Esophagus mucosa (tissue), 1 donor: ENCODE results near the gene PIK3CD. TPM values are rescaled to one million over a fixed set of nuclear protein-coding genes. Genes with fewer than 3 reads are reported as not detected.
"Not testable (repeated sequence)": the region's sequence is repeated elsewhere in the genome, so short reads cannot be mapped to it uniquely, and the experiment has no call there.

Experiments used
- ATAC-seq: fragments of 200-7000 bp; cut with Tn5 transposase; one replicate; pipeline ENCODE4 v1.9.1; 2020
- total RNA-seq: library from RNA; stranded (reverse); gene quantifications from one replicate; pipeline ENCODE4 v1.2.4, GENCODE V29; 2023
- donor health status: DM: yes; HTN: yes; CAD: no.

PIK3CD gene
- total RNA-seq, 1 donor from 2014 or later = 6.2 TPM

DNA sequence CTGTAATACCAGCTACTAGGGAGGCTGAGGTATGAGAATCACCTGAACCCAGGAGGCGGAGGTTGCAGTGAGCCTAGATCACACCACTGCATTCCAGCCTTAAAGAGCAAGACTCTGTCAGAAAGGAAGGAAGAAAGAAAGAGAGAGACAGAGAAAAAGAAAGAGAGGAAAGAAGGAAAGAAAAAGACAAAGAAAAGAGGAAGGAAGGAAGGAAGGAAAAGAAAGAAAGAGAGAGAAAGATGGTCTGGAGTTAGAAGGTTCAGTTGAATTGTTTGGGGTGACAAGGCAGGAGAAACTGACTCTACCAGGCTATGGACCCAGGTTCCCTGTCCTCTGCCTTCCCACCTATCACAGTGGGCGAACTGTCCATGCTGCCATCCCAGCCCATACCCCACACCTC lies 27.4 kb upstream of the PIK3CD start:
- ATAC-seq = no peak

DNA sequence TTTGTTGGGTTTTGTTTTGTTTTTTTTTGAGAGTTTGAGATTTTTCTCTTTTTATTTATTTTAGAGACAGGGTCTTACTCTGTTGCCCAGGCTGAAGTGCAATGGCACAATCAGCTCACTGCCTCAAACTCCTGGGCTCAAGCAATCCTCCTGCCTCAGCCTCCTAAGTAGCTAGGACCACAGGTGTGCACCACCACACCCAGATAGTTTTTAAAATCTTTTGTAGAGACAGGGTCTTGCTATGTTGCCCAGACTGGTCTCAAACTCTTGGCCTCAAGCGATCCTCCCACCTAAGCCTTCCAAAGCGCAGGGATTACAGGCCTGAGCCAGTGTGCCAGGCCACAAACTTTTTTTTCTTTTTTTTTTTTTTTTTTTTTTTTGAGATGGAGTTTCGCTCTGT lies 26.5 kb upstream of the PIK3CD start:
- ATAC-seq = not testable (repeated sequence)

GRCh38 chr1:9626201-9626608 lies 25.3 kb upstream of the PIK3CD start:
- ATAC-seq = peak; percentile 2

- ATAC-seq = peak; percentile 9
Measured at GRCh38 chr1:9628541-9629444, 22.7 kb upstream of the PIK3CD start.

GRCh38 chr1:9629445-9630201 lies 21.9 kb upstream of the PIK3CD start:
- peak; percentile 23 for ATAC-seq

DNA sequence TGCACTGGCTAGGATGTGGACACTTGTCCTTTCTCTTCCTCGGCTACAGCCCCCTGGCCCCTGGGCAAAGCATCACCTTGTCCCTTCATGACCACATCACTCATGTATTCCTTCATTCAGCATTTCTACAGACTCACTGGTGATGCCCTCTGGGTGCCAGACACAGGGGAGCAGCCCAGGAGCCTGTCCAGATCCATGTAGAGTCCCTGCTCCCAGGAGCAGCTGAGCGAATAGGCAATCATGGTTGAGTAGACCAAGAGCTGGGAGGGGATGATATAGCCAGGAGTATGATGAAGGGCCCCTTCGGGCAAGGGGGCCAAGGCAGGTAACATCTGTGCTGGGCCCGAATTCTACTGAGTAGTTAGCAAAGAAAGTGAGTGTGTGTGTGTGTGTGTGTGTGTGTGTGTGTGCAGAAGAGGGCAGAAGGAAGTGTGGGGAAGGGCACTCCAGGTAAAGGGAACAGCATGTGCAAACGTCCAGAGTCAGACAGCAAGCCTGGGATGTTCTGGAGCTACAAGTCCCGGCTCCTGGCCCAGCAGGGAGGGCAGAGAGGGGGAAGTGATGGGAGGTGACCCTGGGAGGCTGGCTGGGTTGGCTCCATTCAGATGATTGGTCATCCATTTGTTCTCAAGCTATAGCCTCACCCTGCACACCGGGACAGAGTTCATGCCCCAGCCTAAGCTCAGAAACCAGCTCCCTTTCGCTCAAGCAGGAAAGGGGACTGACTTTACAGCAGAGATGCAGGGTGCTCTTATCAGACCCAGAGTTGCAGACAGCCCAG lies 21.0 kb upstream of the PIK3CD start:
- ATAC-seq = no peak

GRCh38 chr1:9631613-9632012 lies 19.9 kb upstream of the PIK3CD start:
- ATAC-seq = no peak

DNA sequence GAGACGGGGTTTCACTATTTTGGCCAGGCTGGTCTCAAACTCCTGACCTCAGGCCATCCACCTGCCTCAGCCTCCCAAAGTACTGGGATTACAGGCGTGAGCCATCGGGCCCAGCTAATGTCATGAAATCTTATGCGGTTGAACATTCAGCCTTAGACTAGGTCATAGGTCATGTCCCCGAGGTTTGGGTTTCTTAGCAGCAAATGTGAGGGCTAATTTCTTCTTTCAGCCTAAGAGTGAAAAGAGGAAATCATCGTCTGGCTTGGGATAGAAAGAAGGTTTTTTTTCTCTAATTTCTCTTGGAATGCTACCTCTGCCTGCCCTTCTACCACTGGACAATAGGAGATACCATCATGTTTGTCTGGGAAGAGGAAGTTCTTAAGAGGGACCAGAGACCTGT lies 18.0 kb upstream of the PIK3CD start:
- no peak for ATAC-seq

GRCh38 chr1:9634582-9634981 lies 16.9 kb upstream of the PIK3CD start:
- ATAC-seq = no peak

DNA sequence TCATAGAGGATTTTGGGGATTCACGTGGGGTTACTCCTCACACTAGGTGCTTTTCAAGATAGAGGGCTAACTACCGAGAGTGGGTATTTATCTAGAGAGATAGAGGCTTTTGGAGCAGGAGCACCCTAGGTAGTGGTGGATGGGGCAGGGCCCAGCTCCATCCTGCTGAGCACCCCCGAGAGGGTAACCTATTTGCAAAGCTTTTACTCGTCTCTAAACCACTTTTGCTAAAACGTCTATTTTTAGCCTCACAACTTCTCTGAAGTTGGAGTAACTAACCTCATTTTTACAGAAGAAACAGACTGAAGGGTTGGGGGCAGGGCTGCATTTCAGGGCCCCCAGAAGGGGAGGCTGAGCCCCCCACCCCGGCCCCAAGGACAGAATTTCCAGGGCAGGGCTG lies 12.3 kb upstream of the PIK3CD start:
- ATAC-seq = no peak

DNA sequence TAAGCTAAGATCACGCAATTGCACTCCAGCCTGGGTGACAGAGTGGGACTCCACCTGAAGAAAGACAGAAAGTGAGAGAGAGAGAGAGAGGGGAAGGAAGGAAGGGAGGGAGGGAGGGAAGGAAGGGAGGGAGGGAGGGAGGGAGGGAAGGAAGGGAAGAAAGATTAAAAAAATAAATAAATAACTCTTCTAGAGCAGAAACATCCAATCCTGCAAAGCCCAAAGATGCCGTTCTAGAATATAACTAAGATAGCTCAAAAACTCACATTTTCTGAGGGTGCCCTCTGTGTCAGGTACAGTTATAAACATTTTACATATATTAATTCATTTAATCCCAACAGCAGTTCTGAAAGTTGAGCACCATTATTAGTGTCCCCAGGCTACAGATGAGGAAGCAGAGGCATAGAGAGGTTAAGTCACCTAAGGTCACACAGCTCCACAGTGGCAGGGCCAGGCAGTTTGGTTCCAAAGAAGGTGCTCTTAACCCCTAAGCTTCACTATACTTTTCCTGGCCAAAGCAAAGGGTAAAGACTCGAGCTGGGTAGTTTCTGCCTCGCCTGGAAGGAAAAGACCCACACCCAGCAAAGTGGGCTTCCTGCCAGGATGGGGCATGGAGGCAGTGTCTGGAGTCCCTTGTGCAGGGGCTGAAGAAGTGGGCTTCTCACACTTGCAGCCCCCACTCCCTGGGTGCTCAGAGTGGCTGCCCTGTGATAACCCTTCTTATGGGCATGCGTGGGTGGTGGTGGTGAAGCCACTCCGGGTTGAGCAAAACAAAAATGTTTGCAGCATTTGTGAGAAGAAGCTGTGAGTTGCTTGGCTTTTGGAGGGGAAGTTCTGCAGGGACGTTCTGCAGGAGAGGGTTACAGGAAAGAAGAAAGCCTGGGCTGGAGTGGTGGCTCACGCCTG lies 7.9 kb upstream of the PIK3CD start:
- ATAC-seq = no peak

- ATAC-seq = no peak
Measured at GRCh38 chr1:9646037-9646436, 5.5 kb upstream of the PIK3CD start.

DNA sequence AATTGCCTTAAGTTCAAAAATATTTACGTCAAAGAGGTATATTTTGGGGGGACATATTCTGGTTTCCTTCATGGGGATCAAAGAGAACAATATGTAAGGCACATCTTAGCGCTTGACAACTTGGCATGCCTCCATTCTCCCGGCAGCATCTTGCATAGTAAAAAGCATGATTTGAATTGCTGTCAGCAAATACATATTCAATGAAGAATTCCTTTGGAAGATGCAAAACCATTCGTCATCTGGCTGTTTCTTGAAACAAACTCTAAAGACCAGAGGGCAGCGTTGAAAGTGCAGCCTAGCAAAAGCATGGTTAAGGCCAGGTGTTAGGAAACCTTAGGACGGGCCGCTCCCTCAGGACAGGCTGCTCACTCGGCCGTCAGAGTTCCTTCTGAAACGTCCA lies 3.4 kb upstream of the PIK3CD start:
- ATAC-seq = no peak

DNA sequence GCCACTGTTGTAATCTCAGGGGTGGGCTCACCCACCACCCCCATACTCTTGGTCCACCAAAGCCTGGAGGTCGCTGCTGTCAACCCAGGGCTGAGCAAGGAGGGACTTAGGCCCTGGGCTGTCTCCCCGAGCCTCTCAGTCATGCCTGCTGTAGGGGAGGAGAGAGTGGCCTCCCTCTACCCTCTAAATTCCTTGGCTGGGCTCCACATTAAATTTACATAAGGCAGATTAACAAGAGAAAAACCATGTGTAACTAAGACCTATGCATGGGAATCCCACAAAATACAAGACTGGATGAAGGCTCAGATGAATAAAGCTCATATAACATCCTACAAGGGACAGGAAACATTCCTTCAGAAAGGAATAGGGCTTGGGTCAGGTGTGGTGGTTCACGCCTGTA lies 1.8 kb upstream of the PIK3CD start:
- no peak for ATAC-seq

- ATAC-seq = no peak
Measured at GRCh38 chr1:9651220-9651564, 339 bp upstream of the PIK3CD start.

DNA sequence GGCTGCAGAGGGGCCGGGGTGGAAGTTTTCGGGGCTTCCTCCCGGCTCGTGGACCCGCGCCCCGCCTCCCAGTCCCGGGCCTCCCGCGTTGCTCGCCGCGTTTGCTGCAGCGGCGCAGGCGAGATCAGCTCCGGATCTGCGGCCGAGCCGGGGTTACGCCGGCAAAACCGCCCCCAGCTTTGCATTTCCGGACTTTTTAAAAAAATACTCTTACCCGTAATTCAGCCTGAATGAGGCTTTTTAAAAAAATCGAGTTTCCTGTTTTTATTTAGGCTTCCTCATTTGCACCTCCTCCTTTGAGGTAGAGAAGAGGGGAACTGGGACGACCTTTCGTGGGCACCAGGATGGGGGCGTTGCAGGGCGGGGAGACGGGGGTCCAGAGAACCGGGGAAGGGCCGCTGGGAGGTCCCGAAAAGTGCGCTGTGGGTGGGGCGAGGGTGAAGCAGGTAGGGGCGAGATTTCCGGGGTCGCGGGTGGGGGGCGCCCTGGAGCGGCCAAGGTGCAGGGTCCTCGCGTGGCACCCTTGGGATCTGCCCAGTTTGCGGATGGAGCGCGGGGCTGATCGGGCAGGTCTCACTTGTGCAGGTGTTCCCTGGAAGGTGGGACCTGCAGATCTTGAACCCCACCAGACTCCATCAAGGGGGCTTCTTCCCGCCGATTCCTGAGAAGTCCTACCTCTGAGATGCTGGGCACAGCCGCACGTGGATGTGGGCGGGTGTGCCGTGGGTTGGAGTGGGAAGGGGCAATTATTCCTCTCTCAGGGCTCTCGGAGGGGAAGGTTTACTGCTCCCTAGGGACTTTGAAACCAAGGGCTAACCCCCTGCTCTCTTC lies 1.1 kb downstream of the PIK3CD start:
- peak; percentile 38 for ATAC-seq

GRCh38 chr1:9653210-9653490 lies 1.6 kb downstream of the PIK3CD start:
- no peak for ATAC-seq

DNA sequence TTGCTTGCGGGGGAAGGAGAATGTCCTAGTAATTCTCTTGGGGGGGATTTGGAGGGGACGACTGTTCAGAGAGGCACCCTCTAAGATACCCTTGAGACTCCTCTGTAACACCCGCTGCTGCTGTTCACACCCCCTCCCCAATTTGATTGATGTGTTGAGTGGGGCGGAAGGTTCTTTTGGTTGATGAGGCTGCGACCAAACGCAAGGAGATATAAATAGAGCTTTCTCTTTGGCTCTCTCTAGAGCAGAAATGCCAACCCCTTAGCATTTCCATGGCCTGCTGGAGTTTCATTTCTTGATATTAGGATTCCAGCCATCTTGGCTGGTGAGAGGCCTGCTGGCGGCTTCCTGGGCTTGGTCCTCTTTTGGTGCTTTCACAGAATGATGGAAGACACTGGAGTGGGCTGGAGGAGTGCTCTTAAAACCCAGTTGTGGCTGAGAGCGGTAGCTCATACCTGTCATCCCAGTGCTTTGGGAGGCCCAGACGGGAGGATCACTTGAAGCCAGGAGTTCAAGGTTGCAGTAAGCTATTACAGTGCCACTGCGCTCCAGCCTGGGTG lies 2.0 kb downstream of the PIK3CD start:
- no peak for ATAC-seq

GRCh38 chr1:9654051-9654833 lies 2.7 kb downstream of the PIK3CD start:
- no peak for ATAC-seq
